Nephron progenitor cell (in vitro differentiated cells): ENCODE measurements around the gene FOSB.
A peak's percentile ranks its signal among the peaks of the same experiment; 100 is the strongest.
"Not testable (repeated sequence)": the region's sequence is repeated elsewhere in the genome, so short reads cannot be mapped to it uniquely, and the experiment has no call there.

Experiments
- DNase-seq: peaks from one replicate; pipeline ENCODE4 v3.0.0; 2021
- H3K27ac Mint-ChIP-seq: 2 replicates; pipeline ENCODE4 v1.8.0; 2021; ENCODE audit warnings: mild to moderate bottlenecking, moderate library complexity, mixed read lengths
- H3K27me3 Mint-ChIP-seq: 2 replicates; pipeline ENCODE4 v1.8.0; 2021; ENCODE audit warnings: mild to moderate bottlenecking, low read depth, mixed read lengths; ENCODE audit not compliant: poor library complexity
- H3K36me3 Mint-ChIP-seq: 2 replicates; pipeline ENCODE4 v1.8.0; 2021; ENCODE audit warnings: low read depth, mixed read lengths
- H3K4me1 Mint-ChIP-seq: 2 replicates; pipeline ENCODE4 v1.8.0; 2021; ENCODE audit warnings: mixed read lengths
- H3K4me3 Mint-ChIP-seq: 2 replicates; pipeline ENCODE4 v1.8.0; 2021; ENCODE audit warnings: mild to moderate bottlenecking, moderate library complexity, mixed read lengths
- H3K9me3 Mint-ChIP-seq: 2 replicates; pipeline ENCODE4 v1.8.0; 2021; ENCODE audit warnings: mild to moderate bottlenecking, moderate library complexity, mixed read lengths
- TF ChIP-seq, protein P1 (sequence below): fragments of 200-600 bp; sonication (generic); IDR thresholded peaks from 2 replicates; pipeline ENCODE4 v1.5.0; 2021; ENCODE audit warnings: antibody characterized with exemption

The FOSB gene

GRCh38 chr19:45421947-45422498, 45.8 kb upstream of the FOSB start:
- H3K4me1 Mint-ChIP-seq: peaks cover 43% of the 10 kb centered on the region

DNA sequence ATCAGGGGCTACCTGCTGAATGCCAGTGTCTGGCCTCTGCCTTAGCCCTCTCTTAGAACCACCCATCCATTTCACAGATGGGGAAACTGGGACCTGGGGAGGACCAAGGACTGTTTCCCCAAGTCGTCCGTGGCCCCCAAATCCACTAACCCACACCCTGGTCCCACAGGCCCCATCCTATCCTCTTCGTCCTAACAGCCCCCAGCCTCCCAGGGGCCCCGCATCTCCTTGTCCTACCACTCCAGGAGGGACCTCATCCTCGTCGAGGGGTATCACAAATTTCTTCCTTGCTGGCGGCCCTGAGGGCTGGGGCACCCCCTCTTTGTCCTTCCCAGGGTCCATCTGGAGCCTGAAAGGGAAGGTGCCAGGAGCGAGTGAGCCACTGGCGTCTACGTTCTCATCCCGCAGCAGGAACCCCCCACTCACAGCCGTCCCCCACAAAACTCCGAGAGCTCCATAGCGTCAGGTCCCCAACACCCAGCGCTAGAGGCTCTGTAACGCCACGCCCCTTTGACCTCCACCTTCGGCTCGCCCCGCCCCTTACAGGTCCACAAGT, 44.7 kb upstream of the FOSB start:
- H3K27me3 Mint-ChIP-seq: peaks cover 8% of the 10 kb centered on the region
- no peaks in the 10 kb centered on the region for H3K9me3 Mint-ChIP-seq
- H3K27ac Mint-ChIP-seq: peak overlapping the region; percentile 98
- peaks cover 43% of the 10 kb centered on the region for H3K4me1 Mint-ChIP-seq
- peak overlapping the region; percentile 94 for H3K4me3 Mint-ChIP-seq
- TF ChIP-seq, protein P1, sequence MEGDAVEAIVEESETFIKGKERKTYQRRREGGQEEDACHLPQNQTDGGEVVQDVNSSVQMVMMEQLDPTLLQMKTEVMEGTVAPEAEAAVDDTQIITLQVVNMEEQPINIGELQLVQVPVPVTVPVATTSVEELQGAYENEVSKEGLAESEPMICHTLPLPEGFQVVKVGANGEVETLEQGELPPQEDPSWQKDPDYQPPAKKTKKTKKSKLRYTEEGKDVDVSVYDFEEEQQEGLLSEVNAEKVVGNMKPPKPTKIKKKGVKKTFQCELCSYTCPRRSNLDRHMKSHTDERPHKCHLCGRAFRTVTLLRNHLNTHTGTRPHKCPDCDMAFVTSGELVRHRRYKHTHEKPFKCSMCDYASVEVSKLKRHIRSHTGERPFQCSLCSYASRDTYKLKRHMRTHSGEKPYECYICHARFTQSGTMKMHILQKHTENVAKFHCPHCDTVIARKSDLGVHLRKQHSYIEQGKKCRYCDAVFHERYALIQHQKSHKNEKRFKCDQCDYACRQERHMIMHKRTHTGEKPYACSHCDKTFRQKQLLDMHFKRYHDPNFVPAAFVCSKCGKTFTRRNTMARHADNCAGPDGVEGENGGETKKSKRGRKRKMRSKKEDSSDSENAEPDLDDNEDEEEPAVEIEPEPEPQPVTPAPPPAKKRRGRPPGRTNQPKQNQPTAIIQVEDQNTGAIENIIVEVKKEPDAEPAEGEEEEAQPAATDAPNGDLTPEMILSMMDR: no peak
- DNase-seq: no peak
- H3K36me3 Mint-ChIP-seq: peaks cover 16% of the 10 kb centered on the region

More at GRCh38 chr19:45421947-45422498, 45.8 kb upstream of the FOSB start:
- peak overlapping the region; percentile 94 for H3K4me3 Mint-ChIP-seq
- no peak overlapping the region for H3K27ac Mint-ChIP-seq
- TF ChIP-seq, protein P1: no peak
- H3K27me3 Mint-ChIP-seq: no peaks in the 10 kb centered on the region
- no peak for DNase-seq
- H3K36me3 Mint-ChIP-seq: peaks cover 22% of the 10 kb centered on the region
- no peaks in the 10 kb centered on the region for H3K9me3 Mint-ChIP-seq

GRCh38 chr19:45423589-45424190, 44.1 kb upstream of the FOSB start, which contains the start of gene ERCC1:
Gene ERCC1, minus strand, starts transcription at chr19:45423917. Its CDS starts 543 bp downstream, at chr19:45423374.
- H3K4me1 Mint-ChIP-seq: peaks cover 44% of the 10 kb centered on the region
- TF ChIP-seq, protein P1: no peak

GRCh38 chr19:45424191-45425058, 43.4 kb upstream of the FOSB start:
- Mint-ChIP-seq H3K9me3 (no peaks in the 10 kb centered on the region), H3K27ac (peak overlapping the region; percentile 98), H3K27me3 (peaks cover 14% of the 10 kb centered on the region), H3K36me3 (peaks cover 10% of the 10 kb centered on the region), H3K4me1 (peaks cover 42% of the 10 kb centered on the region), H3K4me3 (peak overlapping the region; percentile 94)
- TF ChIP-seq, protein P1: no peak
- peak; percentile 45 for DNase-seq

More at GRCh38 chr19:45423589-45424190, 44.1 kb upstream of the FOSB start, which contains the start of gene ERCC1:
- Mint-ChIP-seq H3K4me3 (peak within 1 kb of the TSS; percentile 94), H3K9me3 (no peaks in the 10 kb centered on the region), H3K36me3 (peaks cover 13% of the 10 kb centered on the region), H3K27me3 (peaks cover 12% of the 10 kb centered on the region), H3K27ac (peak within 1 kb of the TSS; percentile 98)
- peak; percentile 99 for DNase-seq

GRCh38 chr19:45428384-45429231, 39.2 kb upstream of the FOSB start:
- H3K36me3 Mint-ChIP-seq: no peaks in the 10 kb centered on the region
- H3K4me1 Mint-ChIP-seq: peaks cover 24% of the 10 kb centered on the region
- TF ChIP-seq, protein P1: peak; percentile 27
- peak overlapping the region; percentile 90 for H3K4me3 Mint-ChIP-seq
- DNase-seq: peak; percentile 73
- H3K27me3 Mint-ChIP-seq: peaks cover 47% of the 10 kb centered on the region
- H3K9me3 Mint-ChIP-seq: no peaks in the 10 kb centered on the region
- no peak overlapping the region for H3K27ac Mint-ChIP-seq

- DNase-seq, H3K9me3 Mint-ChIP-seq, H3K4me3 Mint-ChIP-seq, H3K36me3 Mint-ChIP-seq, H3K27ac Mint-ChIP-seq: not testable (repeated sequence)
- Mint-ChIP-seq H3K4me1 (peaks cover 11% of the 10 kb centered on the region), H3K27me3 (peaks cover 50% of the 10 kb centered on the region)
Observed at GRCh38 chr19:45429896-45430295, 37.9 kb upstream of the FOSB start.

DNA sequence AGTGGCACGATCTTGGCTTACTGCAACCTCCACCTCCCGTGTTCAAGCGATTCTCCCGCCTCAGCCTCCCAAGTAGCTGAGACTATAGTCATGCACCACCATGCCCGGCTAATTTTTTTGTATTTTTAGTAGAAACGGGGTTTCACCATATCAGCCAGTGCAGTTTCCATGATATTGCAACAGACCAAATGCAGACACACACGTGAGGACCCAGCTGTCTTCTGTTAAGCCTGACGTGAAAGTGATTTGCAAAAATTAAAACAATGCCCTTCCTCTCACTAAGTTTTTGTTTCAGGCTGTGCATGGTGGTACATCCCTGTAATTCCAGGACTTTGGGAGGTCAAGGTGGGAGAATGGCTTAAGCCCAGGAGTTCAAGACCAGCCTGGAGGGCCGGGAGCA, 36.8 kb upstream of the FOSB start:
- not testable (repeated sequence) for H3K9me3 Mint-ChIP-seq, H3K4me1 Mint-ChIP-seq, DNase-seq, H3K36me3 Mint-ChIP-seq, H3K4me3 Mint-ChIP-seq
- H3K27me3 Mint-ChIP-seq: peaks cover 52% of the 10 kb centered on the region
- peak overlapping the region; percentile 59 for H3K27ac Mint-ChIP-seq

DNA sequence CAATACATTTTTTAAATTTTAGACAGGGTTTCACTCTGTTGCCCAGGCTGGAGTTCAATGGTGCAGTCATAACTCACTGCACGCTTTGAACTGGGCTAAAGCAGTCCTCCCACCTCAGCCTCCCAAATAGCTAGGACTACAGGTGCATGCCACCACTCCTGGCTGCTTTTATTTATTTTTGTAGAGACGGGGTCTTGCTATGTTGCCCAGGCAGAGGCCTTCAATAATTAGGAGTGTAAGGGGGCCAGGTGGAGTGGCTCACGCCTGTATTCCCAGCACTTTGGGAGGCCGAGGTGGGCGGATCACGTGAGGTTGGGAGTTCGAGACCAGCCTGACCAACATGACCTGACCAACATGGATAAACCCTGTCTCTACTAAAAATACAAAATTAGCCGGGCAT, 35.3 kb upstream of the FOSB start:
- H3K9me3 Mint-ChIP-seq, H3K4me3 Mint-ChIP-seq, H3K4me1 Mint-ChIP-seq, DNase-seq, H3K27ac Mint-ChIP-seq, H3K36me3 Mint-ChIP-seq: not testable (repeated sequence)
- H3K27me3 Mint-ChIP-seq: peaks cover 53% of the 10 kb centered on the region
